SK-N-SH (cell line): ENCODE data around the gene PSMD4. TPM values are rescaled to one million over a fixed set of nuclear protein-coding genes. Genes with fewer than 3 reads are reported as not detected.

Experiments used
- CTCF ChIA-PET: fragments of 300-600, 350-600 bp; formaldehyde crosslinking; extraction: SDS; loops from one replicate; lab custom pipeline; 2021; lab: Yijun Ruan, JAX
- POLR2A ChIA-PET: fragments of 350-600 bp; sonication (Branson Sonifier 250); formaldehyde crosslinking; extraction: SDS; loops from one replicate; lab custom pipeline; 2020; ENCODE audit warnings: antibody characterized with exemption, inconsistent platforms; lab: Yijun Ruan, JAX
- DNase-seq: peaks from one replicate; pipeline ENCODE4 v3.0.0; 2012
- H2AFZ ChIP-seq: fragments of 200-600 bp; sonication (generic); 2 replicates; pipeline ENCODE4 v1.8.1; 2016; ENCODE audit warnings: antibody characterized with exemption, mild to moderate bottlenecking, low read depth
- H3F3A ChIP-seq: fragments of 200-600 bp; sonication (generic); replicated peaks from 2 replicates; pipeline ENCODE3; 2016; ENCODE audit warnings: antibody characterized with exemption, mild to moderate bottlenecking; ENCODE audit not compliant: insufficient read depth
- H3K27ac ChIP-seq, 2 experiments: fragments of 200-500 bp in 1 of 2; fragments of 200-600 bp in 1 of 2; sonication (Bioruptor generic) in 1 of 2; sonication (generic), shearing (Covaris generic) in 1 of 2; 2 replicates each; pipeline versions ENCODE4 v1.5.1 to v1.6.1; 2014 to 2016; ENCODE audit warnings: low read depth in 2 of 2, inconsistent platforms in 1 of 2, low read length in 1 of 2, mild to moderate bottlenecking in 1 of 2, mixed read lengths in 1 of 2
- H3K27me3 ChIP-seq: fragments of 200-600 bp; sonication (generic), shearing (Covaris generic); 2 replicates; pipeline ENCODE4 v1.6.1; 2016; ENCODE audit warnings: mixed run types; ENCODE audit not compliant: insufficient read depth
- H3K36me3 ChIP-seq, 2 experiments: fragments of 200-500 bp in 1 of 2; fragments of 200-600 bp in 1 of 2; sonication (Bioruptor generic) in 1 of 2; sonication (generic) in 1 of 2; replicated peaks in 1 of 2; 2 replicates each; pipeline versions ENCODE3 to v1.5.1; 2014 to 2016; ENCODE audit warnings: low read length in 1 of 2, mild to moderate bottlenecking in 1 of 2; ENCODE audit not compliant: insufficient read depth in 2 of 2, control insufficient read depth in 1 of 2
- H3K4me1 ChIP-seq, 2 experiments: fragments of 200-500 bp in 1 of 2; fragments of 200-600 bp in 1 of 2; sonication (Bioruptor generic) in 1 of 2; sonication (generic), shearing (Covaris generic) in 1 of 2; 2 replicates each; pipeline versions ENCODE4 v1.5.1 to v1.6.1; 2014 to 2016; ENCODE audit warnings: low read depth in 1 of 2, low read length in 1 of 2, mixed run types in 1 of 2; ENCODE audit not compliant: insufficient read depth in 2 of 2, control insufficient read depth in 1 of 2
- H3K4me2 ChIP-seq: fragments of 200-600 bp; sonication (generic), shearing (Covaris generic); 2 replicates; pipeline ENCODE4 v1.6.1; 2017; ENCODE audit warnings: mixed run types
- H3K4me3 ChIP-seq, 2 experiments: fragments of 200-500 bp in 1 of 2; fragments of 200-600 bp in 1 of 2; sonication (Bioruptor generic) in 1 of 2; sonication (generic), shearing (Covaris generic) in 1 of 2; 2 replicates each; pipeline versions ENCODE4 v1.5.1 to v1.8.1; 2014 to 2016; ENCODE audit warnings: low read depth in 2 of 2, inconsistent platforms in 1 of 2, low read length in 1 of 2, mild to moderate bottlenecking in 1 of 2, mixed read lengths in 1 of 2, moderate library complexity in 1 of 2
- H3K79me2 ChIP-seq: fragments of 200-600 bp; sonication (generic); 2 replicates; pipeline ENCODE4 v1.8.1; 2017; ENCODE audit warnings: mild to moderate bottlenecking; ENCODE audit not compliant: insufficient read depth
- H3K9ac ChIP-seq: fragments of 200-600 bp; sonication (generic); 2 replicates; pipeline ENCODE4 v1.6.1; 2017; ENCODE audit warnings: mixed run types
- H3K9me2 ChIP-seq: fragments of 200-600 bp; sonication (generic); 2 replicates; pipeline ENCODE4 v1.6.1; 2017; ENCODE audit warnings: mixed run types
- H3K9me3 ChIP-seq: fragments of 200-600 bp; sonication (generic); 2 replicates; pipeline ENCODE4 v1.6.1; 2017; ENCODE audit warnings: mixed run types, mild to moderate bottlenecking, moderate library complexity
- H4K20me1 ChIP-seq: fragments of 200-600 bp; sonication (generic); 2 replicates; pipeline ENCODE4 v1.6.1; 2017; ENCODE audit warnings: mild to moderate bottlenecking, mixed run types; ENCODE audit not compliant: insufficient read depth
- CHD2 ChIP-seq: fragments of 150-350 bp; IDR thresholded peaks from 2 replicates; pipeline ENCODE4 v1.6.1; 2018; ENCODE audit warnings: low read length; ENCODE audit not compliant: partially characterized antibody
- ELF1 ChIP-seq: IDR thresholded peaks from 2 replicates; pipeline ENCODE4 v1.4.0; 2012
- EZH2phosphoT487 ChIP-seq: fragments of 200-600 bp; sonication (generic); IDR thresholded peaks from 2 replicates; pipeline ENCODE4 v1.6.1; 2017; ENCODE audit warnings: low read depth, mixed run types, mild to moderate bottlenecking, antibody characterized with exemption, moderate library complexity, borderline replicate concordance
- FOXJ3 ChIP-seq: sonication (generic); formaldehyde crosslinking; IDR thresholded peaks from 2 replicates; pipeline ENCODE4 v1.5.1; 2020; ENCODE audit warnings: mild to moderate bottlenecking, missing genetic modification reagents
- FOXM1 ChIP-seq: IDR thresholded peaks from 2 replicates; pipeline ENCODE4 v1.4.0; 2012; ENCODE audit warnings: low read depth, mild to moderate bottlenecking
- GATA2 ChIP-seq: sonication (generic); formaldehyde crosslinking; IDR thresholded peaks from 2 replicates; pipeline ENCODE4 v1.5.0; 2020; ENCODE audit warnings: mild to moderate bottlenecking, missing genetic modification reagents
- JUND ChIP-seq: IDR thresholded peaks from 2 replicates; pipeline ENCODE4 v1.4.0; 2012
- MEF2A ChIP-seq: IDR thresholded peaks from 2 replicates; pipeline ENCODE4 v1.4.0; 2012; ENCODE audit warnings: low read depth, borderline replicate concordance
- NFIC ChIP-seq: IDR thresholded peaks from 2 replicates; pipeline ENCODE4 v1.4.0; 2012; ENCODE audit warnings: borderline replicate concordance
- RCOR1 ChIP-seq: fragments of 150-350 bp; IDR thresholded peaks from 2 replicates; pipeline ENCODE4 v1.6.1; 2017; ENCODE audit warnings: antibody characterized with exemption, low read length
- RFX5 ChIP-seq: IDR thresholded peaks from 2 replicates; pipeline ENCODE4 v1.6.1; 2012; ENCODE audit warnings: mild to moderate bottlenecking, improper control_type of control experiment, low read length
- TAF1 ChIP-seq: IDR thresholded peaks from 2 replicates; pipeline ENCODE4 v1.6.1; 2012; ENCODE audit warnings: low read depth, mild to moderate bottlenecking, low read length, moderate library complexity, borderline replicate concordance
- TEAD4 ChIP-seq: IDR thresholded peaks from 2 replicates; pipeline ENCODE4 v1.4.0; 2012; ENCODE audit warnings: mild to moderate bottlenecking, borderline replicate concordance; ENCODE audit not compliant: insufficient read depth
- USF2 ChIP-seq: fragments of 150-350 bp; IDR thresholded peaks from 2 replicates; pipeline ENCODE4 v1.6.1; 2017; ENCODE audit warnings: antibody characterized with exemption, low read length, low read depth, borderline replicate concordance
- YY1 ChIP-seq: IDR thresholded peaks from 2 replicates; pipeline ENCODE4 v1.4.0; 2012; ENCODE audit warnings: low read depth, mild to moderate bottlenecking
- WGBS: methylation state at CpG from one replicate; pipeline ENCODE4 v1.1.6; 2017; ENCODE audit warnings: low lambda C conversion rate; 5-methylcytosine and 5-hydroxymethylcytosine counted together
- polyA plus RNA-seq, 3 experiments: library from polyadenylated mRNA; depleted of rRNA; stranded (reverse); fragments of >200 nt; gene quantifications; 2 replicates each; pipeline ENCODE4 v1.2.3, GENCODE V29; 2012
- TF ChIP-seq, protein P1 (sequence below): fragments of 150-350 bp; IDR thresholded peaks from 2 replicates; pipeline ENCODE4 v1.6.1; 2016; ENCODE audit warnings: mild to moderate bottlenecking, low read depth, low read length
- TF ChIP-seq, protein P2 (sequence below): fragments of 200-600 bp; sonication (generic); IDR thresholded peaks from 2 replicates; pipeline ENCODE4 v1.6.1; 2017; ENCODE audit warnings: antibody characterized with exemption, mild to moderate bottlenecking, moderate library complexity
- TF ChIP-seq, protein P3 (sequence below): IDR thresholded peaks from 2 replicates; pipeline ENCODE4; 2012

Gene PSMD4
- polyA plus RNA-seq, 1 of the 3 experiments (the other 2 are of a cell fraction), result 419 TPM

- ChIA-PET POLR2A (no interaction called here), CTCF (interaction anchor here (1.0 kb wide), 1 partner anchor 74 kb away, joined by 3 read pairs; no protein-coding TSS in a partner anchor)
- H4K20me1 ChIP-seq, result 0 out of 2 replicates have a peak, but pooled peaks cover 3% of the 10 kb centered on the region
- no peak overlapping the region for H2AFZ ChIP-seq
- H3K9me3 ChIP-seq, result no peaks in the 10 kb centered on the region
- H3K4me2 ChIP-seq, result no peak overlapping the region
- TF ChIP-seq TAF1 (no peak), USF2 (no peak), MEF2A (no peak), FOXJ3 (CRISPR knock-in tag) (no peak), ELF1 (no peak), RCOR1 (no peak), RFX5 (no peak), EZH2phosphoT487 (no peak), CHD2 (no peak), FOXM1 (no peak), NFIC (no peak), GATA2 (CRISPR knock-in tag) (no peak), YY1 (no peak), TEAD4 (no peak), JUND (no peak)
- TF ChIP-seq, protein P1, sequence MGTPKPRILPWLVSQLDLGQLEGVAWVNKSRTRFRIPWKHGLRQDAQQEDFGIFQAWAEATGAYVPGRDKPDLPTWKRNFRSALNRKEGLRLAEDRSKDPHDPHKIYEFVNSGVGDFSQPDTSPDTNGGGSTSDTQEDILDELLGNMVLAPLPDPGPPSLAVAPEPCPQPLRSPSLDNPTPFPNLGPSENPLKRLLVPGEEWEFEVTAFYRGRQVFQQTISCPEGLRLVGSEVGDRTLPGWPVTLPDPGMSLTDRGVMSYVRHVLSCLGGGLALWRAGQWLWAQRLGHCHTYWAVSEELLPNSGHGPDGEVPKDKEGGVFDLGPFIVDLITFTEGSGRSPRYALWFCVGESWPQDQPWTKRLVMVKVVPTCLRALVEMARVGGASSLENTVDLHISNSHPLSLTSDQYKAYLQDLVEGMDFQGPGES, result no peak
- TF ChIP-seq, protein P2, sequence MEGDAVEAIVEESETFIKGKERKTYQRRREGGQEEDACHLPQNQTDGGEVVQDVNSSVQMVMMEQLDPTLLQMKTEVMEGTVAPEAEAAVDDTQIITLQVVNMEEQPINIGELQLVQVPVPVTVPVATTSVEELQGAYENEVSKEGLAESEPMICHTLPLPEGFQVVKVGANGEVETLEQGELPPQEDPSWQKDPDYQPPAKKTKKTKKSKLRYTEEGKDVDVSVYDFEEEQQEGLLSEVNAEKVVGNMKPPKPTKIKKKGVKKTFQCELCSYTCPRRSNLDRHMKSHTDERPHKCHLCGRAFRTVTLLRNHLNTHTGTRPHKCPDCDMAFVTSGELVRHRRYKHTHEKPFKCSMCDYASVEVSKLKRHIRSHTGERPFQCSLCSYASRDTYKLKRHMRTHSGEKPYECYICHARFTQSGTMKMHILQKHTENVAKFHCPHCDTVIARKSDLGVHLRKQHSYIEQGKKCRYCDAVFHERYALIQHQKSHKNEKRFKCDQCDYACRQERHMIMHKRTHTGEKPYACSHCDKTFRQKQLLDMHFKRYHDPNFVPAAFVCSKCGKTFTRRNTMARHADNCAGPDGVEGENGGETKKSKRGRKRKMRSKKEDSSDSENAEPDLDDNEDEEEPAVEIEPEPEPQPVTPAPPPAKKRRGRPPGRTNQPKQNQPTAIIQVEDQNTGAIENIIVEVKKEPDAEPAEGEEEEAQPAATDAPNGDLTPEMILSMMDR, result no peak
- TF ChIP-seq, protein P3, sequence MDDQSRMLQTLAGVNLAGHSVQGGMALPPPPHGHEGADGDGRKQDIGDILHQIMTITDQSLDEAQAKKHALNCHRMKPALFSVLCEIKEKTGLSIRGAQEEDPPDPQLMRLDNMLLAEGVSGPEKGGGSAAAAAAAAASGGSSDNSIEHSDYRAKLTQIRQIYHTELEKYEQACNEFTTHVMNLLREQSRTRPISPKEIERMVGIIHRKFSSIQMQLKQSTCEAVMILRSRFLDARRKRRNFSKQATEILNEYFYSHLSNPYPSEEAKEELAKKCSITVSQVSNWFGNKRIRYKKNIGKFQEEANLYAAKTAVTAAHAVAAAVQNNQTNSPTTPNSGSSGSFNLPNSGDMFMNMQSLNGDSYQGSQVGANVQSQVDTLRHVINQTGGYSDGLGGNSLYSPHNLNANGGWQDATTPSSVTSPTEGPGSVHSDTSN, result no peak
- peaks cover 30 to 48% of the 10 kb centered on the region in 2 experiments for H3K36me3 ChIP-seq
- WGBS, result 90% methylated on average over 6 of the region's 8 CpGs
- no peak overlapping the region for H3K4me3 ChIP-seq
- no peaks in the 10 kb centered on the region for H3K4me1 ChIP-seq
- H3K27me3 ChIP-seq, result no peaks in the 10 kb centered on the region
- H3K27ac ChIP-seq, result no peak overlapping the region
- no peak for DNase-seq
- no peaks in the 10 kb centered on the region for H3K9me2 ChIP-seq
- peaks cover 10% of the 10 kb centered on the region for H3F3A ChIP-seq
- H3K9ac ChIP-seq, result no peak overlapping the region
- peaks cover 10% of the 10 kb centered on the region; the same call in 1 of the 2 replicates for H3K79me2 ChIP-seq
Measured at GRCh38 chr1:151266821-151267220, 12.3 kb downstream of the PSMD4 start.
